ENCODE results near the gene ADAM33. TPM values are rescaled to one million over a fixed set of nuclear protein-coding genes. Genes with fewer than 3 reads are reported as not detected.
A peak's percentile ranks its signal among the peaks of the same experiment; 100 is the strongest.

The ADAM33 gene
- total RNA-seq, 3 donors from 2014 or later = 6.4 to 86.6 (median 9.7) TPM

DNA sequence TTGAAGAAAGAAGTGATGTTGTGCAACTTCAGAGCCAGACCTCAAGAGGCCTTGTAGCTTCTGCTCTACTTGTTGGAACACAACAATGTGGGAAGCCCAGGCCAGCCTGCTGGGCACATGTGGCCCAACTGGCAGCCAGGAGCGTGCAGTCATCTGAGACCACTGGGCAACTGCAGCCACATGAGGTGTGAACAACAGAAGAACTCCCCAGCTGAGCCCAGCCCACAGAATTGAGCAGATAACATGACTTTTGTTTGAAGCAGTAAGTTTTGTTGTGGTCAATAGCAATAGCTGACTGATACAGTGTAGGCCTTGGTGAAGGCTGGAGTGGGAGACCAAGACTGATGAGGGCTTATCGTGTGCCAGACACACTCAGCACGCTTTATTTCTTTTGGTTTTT lies 8.6 kb upstream of the ADAM33 start:
- H3K4me3 ChIP-seq = no peak overlapping the region
- TF ChIP-seq, protein P1, sequence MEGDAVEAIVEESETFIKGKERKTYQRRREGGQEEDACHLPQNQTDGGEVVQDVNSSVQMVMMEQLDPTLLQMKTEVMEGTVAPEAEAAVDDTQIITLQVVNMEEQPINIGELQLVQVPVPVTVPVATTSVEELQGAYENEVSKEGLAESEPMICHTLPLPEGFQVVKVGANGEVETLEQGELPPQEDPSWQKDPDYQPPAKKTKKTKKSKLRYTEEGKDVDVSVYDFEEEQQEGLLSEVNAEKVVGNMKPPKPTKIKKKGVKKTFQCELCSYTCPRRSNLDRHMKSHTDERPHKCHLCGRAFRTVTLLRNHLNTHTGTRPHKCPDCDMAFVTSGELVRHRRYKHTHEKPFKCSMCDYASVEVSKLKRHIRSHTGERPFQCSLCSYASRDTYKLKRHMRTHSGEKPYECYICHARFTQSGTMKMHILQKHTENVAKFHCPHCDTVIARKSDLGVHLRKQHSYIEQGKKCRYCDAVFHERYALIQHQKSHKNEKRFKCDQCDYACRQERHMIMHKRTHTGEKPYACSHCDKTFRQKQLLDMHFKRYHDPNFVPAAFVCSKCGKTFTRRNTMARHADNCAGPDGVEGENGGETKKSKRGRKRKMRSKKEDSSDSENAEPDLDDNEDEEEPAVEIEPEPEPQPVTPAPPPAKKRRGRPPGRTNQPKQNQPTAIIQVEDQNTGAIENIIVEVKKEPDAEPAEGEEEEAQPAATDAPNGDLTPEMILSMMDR (IDR thresholded peaks at IDR 0.05) = no peak
- intact Hi-C loops (cut with DNase I, micrococcal nuclease) = no loop called here
- no peaks in the 10 kb centered on the region for H3K36me3 ChIP-seq (ENCODE audit: low read depth)
- DNase-seq (no peak), ATAC-seq (no peak)
- H3K4me1 ChIP-seq (ENCODE audit: low read depth) = no peaks in the 10 kb centered on the region
- H3K9me3 ChIP-seq = no peaks in the 10 kb centered on the region

DNA sequence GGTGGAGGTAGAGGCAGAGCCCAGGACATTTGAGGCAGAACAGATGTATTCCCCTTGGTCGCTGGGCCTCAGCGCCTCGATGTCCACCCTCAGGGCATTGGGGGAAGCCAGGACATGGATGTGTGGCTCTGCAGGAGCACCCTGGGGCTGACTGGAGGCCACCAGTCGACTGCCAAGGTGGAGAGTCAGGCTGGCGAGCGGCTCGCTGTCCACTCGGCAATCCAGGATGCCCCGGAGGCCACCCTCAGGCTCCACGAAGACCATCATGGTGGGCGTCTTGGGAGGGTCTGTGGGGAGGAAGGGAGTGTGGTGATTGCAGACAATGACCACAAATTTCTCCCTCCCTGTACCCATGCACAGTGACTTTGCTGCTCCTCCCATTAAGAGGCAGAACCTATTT lies 8.2 kb upstream of the ADAM33 start:
- no peak overlapping the region for H3K4me3 ChIP-seq
- intact Hi-C loops (cut with DNase I, micrococcal nuclease) = no loop called here

GRCh38 chr20:3687655-3688054 lies 5.8 kb upstream of the ADAM33 start:
- intact Hi-C loops (cut with DNase I, micrococcal nuclease) = no loop called here
- Histone ChIP-seq H3K4me3 (no peak overlapping the region), H3K36me3 (ENCODE audit: low read depth) (no peaks in the 10 kb centered on the region), H3K9me3 (no peaks in the 10 kb centered on the region), H3K4me1 (ENCODE audit: low read depth) (no peaks in the 10 kb centered on the region)
- DNase-seq (no peak), ATAC-seq (peak; percentile 47)
- TF ChIP-seq, protein P1 (IDR thresholded peaks at IDR 0.05) = no peak

More for the DNA sequence above, 8.2 kb upstream of the ADAM33 start:
- TF ChIP-seq, protein P1 (IDR thresholded peaks at IDR 0.05) = no peak
- DNase-seq (no peak), ATAC-seq (no peak)
- no peaks in the 10 kb centered on the region for H3K36me3 ChIP-seq (ENCODE audit: low read depth)
- no peaks in the 10 kb centered on the region for H3K9me3 ChIP-seq
- no peaks in the 10 kb centered on the region for H3K4me1 ChIP-seq (ENCODE audit: low read depth)

DNA sequence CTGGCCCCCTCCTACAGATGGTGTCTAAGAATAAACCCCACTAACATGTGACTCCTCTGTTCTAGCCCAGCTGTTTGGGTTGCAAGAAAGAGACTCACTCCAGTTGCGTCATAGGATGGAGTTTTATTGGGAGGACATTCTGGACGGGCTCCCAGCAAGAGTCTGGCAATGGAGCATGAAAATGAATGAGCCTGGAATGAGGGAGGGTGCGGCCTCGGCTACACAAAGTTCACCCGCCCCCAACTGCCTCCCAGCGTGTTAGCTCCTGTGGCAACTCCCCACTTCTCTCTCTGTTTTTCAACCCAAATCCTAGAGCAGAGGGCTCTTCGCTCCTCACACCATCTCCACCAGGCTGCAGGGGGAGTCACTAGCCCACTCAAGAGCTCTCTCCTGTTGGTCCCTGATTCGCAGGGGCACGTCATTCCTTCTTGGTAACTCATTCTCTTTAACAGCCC lies 5.1 kb upstream of the ADAM33 start:
- Histone ChIP-seq H3K9me3 (no peaks in the 10 kb centered on the region), H3K4me3 (no peak overlapping the region), H3K4me1 (ENCODE audit: low read depth) (no peaks in the 10 kb centered on the region), H3K36me3 (ENCODE audit: low read depth) (no peaks in the 10 kb centered on the region)
- DNase-seq (peak in 2 of 3 donors; percentile 69 to 75), ATAC-seq (peak; percentile 78)
- intact Hi-C loops (cut with DNase I, micrococcal nuclease) = no loop called here
- TF ChIP-seq, protein P1 (IDR thresholded peaks at IDR 0.05) = no peak

DNA sequence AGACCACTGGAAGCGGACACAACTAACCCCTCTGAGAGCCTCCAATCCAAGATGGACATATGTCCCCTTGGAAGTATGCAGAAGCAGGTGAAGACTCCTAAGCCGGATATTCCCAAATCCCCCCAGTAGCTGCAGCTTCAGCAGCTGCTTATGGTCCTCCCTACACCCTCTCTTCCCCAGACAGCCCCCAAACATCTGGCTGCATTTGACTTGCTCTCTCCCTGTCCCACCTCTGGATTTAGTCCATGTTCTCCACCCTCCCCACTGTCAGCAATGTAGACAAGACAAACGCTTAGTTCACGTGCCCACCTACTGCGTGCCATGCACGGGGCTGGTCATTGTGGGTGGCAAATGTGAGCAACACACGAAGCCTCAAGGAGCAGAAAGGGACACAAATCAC lies 4.6 kb upstream of the ADAM33 start:
- no peak for ATAC-seq
- Histone ChIP-seq H3K4me1 (ENCODE audit: low read depth) (no peaks in the 10 kb centered on the region), H3K36me3 (ENCODE audit: low read depth) (no peaks in the 10 kb centered on the region), H3K4me3 (no peak overlapping the region), H3K9me3 (no peaks in the 10 kb centered on the region)
- DNase-seq = no peak
- TF ChIP-seq, protein P1 (IDR thresholded peaks at IDR 0.05) = no peak
- intact Hi-C loops (cut with DNase I, micrococcal nuclease) = no loop called here

GRCh38 chr20:3685341-3685740 lies 3.5 kb upstream of the ADAM33 start:
- Histone ChIP-seq H3K9me3 (no peaks in the 10 kb centered on the region), H3K4me1 (ENCODE audit: low read depth) (no peaks in the 10 kb centered on the region), H3K4me3 (no peak overlapping the region), H3K36me3 (ENCODE audit: low read depth) (no peaks in the 10 kb centered on the region)
- intact Hi-C loops (cut with DNase I, micrococcal nuclease) = no loop called here
- TF ChIP-seq, protein P1 (IDR thresholded peaks at IDR 0.05) = no peak
- ATAC-seq (no peak), DNase-seq (no peak)
